Measurements from ENCODE around the gene KRT33B. TPM values are rescaled to one million over a fixed set of nuclear protein-coding genes. Genes with fewer than 3 reads are reported as not detected.

KRT33B gene
- total RNA-seq, 1 donor from 2014 or later: 0.61 TPM

- Mint-ChIP-seq H3K27me3 (ENCODE audit: unreplicated experiment) (no peaks in the 10 kb centered on the region), H3K36me3 (ENCODE audit: unreplicated experiment) (peaks cover 9% of the 10 kb centered on the region), H3K27ac (ENCODE audit: unreplicated experiment) (no peak overlapping the region), H3K4me1 (ENCODE audit: low read depth, unreplicated experiment) (no peaks in the 10 kb centered on the region), H3K9me3 (ENCODE audit: unreplicated experiment) (peaks cover 2% of the 10 kb centered on the region), H3K4me3 (ENCODE audit: unreplicated experiment) (no peak overlapping the region)
- DNase-seq: no peak
- TF ChIP-seq CTCF (IDR thresholded peaks at IDR 0.05; ENCODE audit: partially characterized antibody, unreplicated experiment): no peak
These were observed 7.9 kb upstream of the KRT33B start for GRCh38 chr17:41377546-41377945.

- no peak for TF ChIP-seq CTCF (IDR thresholded peaks at IDR 0.05; ENCODE audit: partially characterized antibody, unreplicated experiment)
- H3K9me3 Mint-ChIP-seq (ENCODE audit: unreplicated experiment): peaks cover 4% of the 10 kb centered on the region
- H3K27me3 Mint-ChIP-seq (ENCODE audit: unreplicated experiment): peaks cover 4% of the 10 kb centered on the region
- H3K36me3 Mint-ChIP-seq (ENCODE audit: unreplicated experiment): no peaks in the 10 kb centered on the region
- DNase-seq: no peak
- no peak overlapping the region for H3K27ac Mint-ChIP-seq (ENCODE audit: unreplicated experiment)
- no peak overlapping the region for H3K4me3 Mint-ChIP-seq (ENCODE audit: unreplicated experiment)
- H3K4me1 Mint-ChIP-seq (ENCODE audit: low read depth, unreplicated experiment): peaks cover 8% of the 10 kb centered on the region
These were observed 590 bp downstream of the KRT33B start for GRCh38 chr17:41369023-41369422.

GRCh38 chr17:41367426-41368075 lies 2.1 kb downstream of the KRT33B start:
- Mint-ChIP-seq H3K27me3 (ENCODE audit: unreplicated experiment) (peaks cover 4% of the 10 kb centered on the region), H3K36me3 (ENCODE audit: unreplicated experiment) (no peaks in the 10 kb centered on the region), H3K4me1 (ENCODE audit: low read depth, unreplicated experiment) (peaks cover 8% of the 10 kb centered on the region), H3K4me3 (ENCODE audit: unreplicated experiment) (no peak overlapping the region), H3K9me3 (ENCODE audit: unreplicated experiment) (peaks cover 4% of the 10 kb centered on the region), H3K27ac (ENCODE audit: unreplicated experiment) (no peak overlapping the region)
- no peak for DNase-seq
- TF ChIP-seq CTCF (IDR thresholded peaks at IDR 0.05; ENCODE audit: partially characterized antibody, unreplicated experiment): no peak

- H3K9me3 Mint-ChIP-seq (ENCODE audit: unreplicated experiment): peaks cover 6% of the 10 kb centered on the region
- no peak overlapping the region for H3K4me3 Mint-ChIP-seq (ENCODE audit: unreplicated experiment)
- H3K4me1 Mint-ChIP-seq (ENCODE audit: low read depth, unreplicated experiment): peaks cover 8% of the 10 kb centered on the region
- peaks cover 4% of the 10 kb centered on the region for H3K27me3 Mint-ChIP-seq (ENCODE audit: unreplicated experiment)
- no peaks in the 10 kb centered on the region for H3K36me3 Mint-ChIP-seq (ENCODE audit: unreplicated experiment)
- H3K27ac Mint-ChIP-seq (ENCODE audit: unreplicated experiment): no peak overlapping the region
- no peak for TF ChIP-seq CTCF (IDR thresholded peaks at IDR 0.05; ENCODE audit: partially characterized antibody, unreplicated experiment)
- no peak for DNase-seq
These were observed 3.5 kb downstream of the KRT33B start for GRCh38 chr17:41366070-41366469.

GRCh38 chr17:41363881-41364280 lies 5.7 kb downstream of the KRT33B start:
- Mint-ChIP-seq H3K4me1 (ENCODE audit: low read depth, unreplicated experiment) (peaks cover 3% of the 10 kb centered on the region), H3K27ac (ENCODE audit: unreplicated experiment) (no peak overlapping the region), H3K9me3 (ENCODE audit: unreplicated experiment) (peaks cover 6% of the 10 kb centered on the region), H3K36me3 (ENCODE audit: unreplicated experiment) (no peaks in the 10 kb centered on the region), H3K27me3 (ENCODE audit: unreplicated experiment) (peaks cover 1% of the 10 kb centered on the region), H3K4me3 (ENCODE audit: unreplicated experiment) (no peak overlapping the region)
- TF ChIP-seq CTCF (IDR thresholded peaks at IDR 0.05; ENCODE audit: partially characterized antibody, unreplicated experiment): no peak
- no peak for DNase-seq
